NCI-H524 treated with DMSO at 0.1 percent for 48 hours (cell line): Measurements from ENCODE around the gene DEFB127.
A peak's percentile ranks its signal among the peaks of the same experiment; 100 is the strongest.
"Not testable (repeated sequence)": the region's sequence is repeated elsewhere in the genome, so short reads cannot be mapped to it uniquely, and the experiment has no call there.

Source experiments
- DNase-seq: peaks from one replicate; lab custom pipeline; 2025; lab: John Stamatoyannopoulos, UW

The DEFB127 gene

GRCh38 chr20:157154-157553, at the start of gene DEFB127:
DEFB127 (plus strand) TSS chr20:157454; CDS start chr20:157545, 91 bp downstream.
- no peak for DNase-seq

- no peak for DNase-seq
These were observed 44.9 kb upstream of the DEFB127 start for GRCh38 chr20:112396-112795.

- DNase-seq = no peak
These were observed 39.7 kb upstream of the DEFB127 start for GRCh38 chr20:117518-117917.

- DNase-seq = not testable (repeated sequence)
These were observed 27.4 kb upstream of the DEFB127 start for GRCh38 chr20:129786-130323.

- DNase-seq = peak; percentile 31
These were observed 19.4 kb upstream of the DEFB127 start for GRCh38 chr20:137668-138490.

- DNase-seq = no peak
These were observed 15.0 kb upstream of the DEFB127 start, which contains the start of gene DEFB126 for GRCh38 chr20:142290-142689. DEFB126 (plus strand) TSS chr20:142590; CDS start chr20:142629, 39 bp downstream.

GRCh38 chr20:145877-146276, 11.4 kb upstream of the DEFB127 start:
- DNase-seq = no peak

GRCh38 chr20:152131-152530, 5.1 kb upstream of the DEFB127 start:
- DNase-seq = no peak

- no peak for DNase-seq
These were observed 7.4 kb downstream of the DEFB127 start for GRCh38 chr20:164618-165017.

GRCh38 chr20:168876-169275, 11.6 kb downstream of the DEFB127 start:
- no peak for DNase-seq

- no peak for DNase-seq
These were observed 27.0 kb downstream of the DEFB127 start for GRCh38 chr20:184288-184687.

- no peak for DNase-seq
These were observed 30.5 kb downstream of the DEFB127 start for GRCh38 chr20:187733-188132.

- no peak for DNase-seq
These were observed 32.4 kb downstream of the DEFB127 start, which contains the start of gene DEFB128 for GRCh38 chr20:189611-190010. DEFB128 (minus strand) TSS chr20:189711; CDS start chr20:189623, 88 bp downstream.

GRCh38 chr20:198225-198624, 41.0 kb downstream of the DEFB127 start:
- no peak for DNase-seq

GRCh38 chr20:199996-200395, 42.7 kb downstream of the DEFB127 start:
- DNase-seq = no peak

- not testable (repeated sequence) for DNase-seq
These were observed 46.4 kb downstream of the DEFB127 start for GRCh38 chr20:203630-204029.
